ENCODE measurements around the gene EPN2. TPM values are rescaled to one million over a fixed set of nuclear protein-coding genes. Genes with fewer than 3 reads are reported as not detected.

Gene EPN2
- total RNA-seq, 1 experiment from 2014 or later: 73.1 TPM

DNA sequence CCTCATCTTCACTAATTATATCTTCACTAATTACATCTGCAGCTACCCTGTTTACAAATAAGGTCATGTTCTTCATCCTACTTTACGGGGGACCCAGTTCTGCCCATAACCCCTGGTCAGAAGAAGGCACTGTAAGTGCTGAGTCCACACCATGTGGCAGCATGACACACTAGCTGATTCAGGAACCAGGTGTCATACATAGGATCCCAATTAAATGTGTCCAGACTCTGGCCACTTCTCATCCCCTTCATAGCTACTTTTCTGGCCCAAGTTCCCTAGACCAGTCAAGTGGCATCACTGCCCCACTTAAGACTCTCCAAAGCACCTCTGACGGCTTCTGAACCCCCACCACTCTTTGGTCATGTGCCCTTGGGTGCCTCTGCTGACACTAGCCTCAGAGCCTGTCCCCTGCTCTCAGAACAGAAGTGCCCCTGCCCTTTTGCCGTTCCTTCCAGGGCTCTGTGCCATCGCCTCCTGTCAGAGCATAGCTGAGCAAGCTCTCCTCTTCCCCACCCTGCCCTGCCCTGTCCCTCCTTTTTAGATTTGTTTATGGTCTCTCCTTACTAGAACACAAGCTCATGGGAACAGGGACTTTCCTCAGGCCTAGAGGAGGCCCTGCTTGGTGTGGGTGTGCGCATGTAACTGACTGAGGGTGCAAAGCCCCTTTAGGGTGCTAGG, 64.2 kb downstream of the EPN2 start:
- Histone ChIP-seq H3K4me1 (ENCODE audit: control insufficient read depth in 1 of 2, insufficient read depth in 2 of 2, low read length in 2 of 2) (peaks cover 0 to 5% of the 10 kb centered on the region in 2 experiments; a peak in 1 of 4 replicates), H3K9me2 (ENCODE audit: insufficient read depth) (no peaks in the 10 kb centered on the region), H3K27me3 (ENCODE audit: insufficient read depth, low read length) (no peaks in the 10 kb centered on the region), H3K9ac (ENCODE audit: low read length) (no peak overlapping the region), H4K20me1 (ENCODE audit: insufficient read depth) (no peaks in the 10 kb centered on the region), H3K4me3 (replicated peaks in 1 of 2; ENCODE audit: low read depth in 1 of 2, low read length in 2 of 2) (no peak overlapping the region), H3K27ac (ENCODE audit: low read depth, low read length) (no peak overlapping the region), H3K9me3 (ENCODE audit: control insufficient read depth in 1 of 2, insufficient read depth in 1 of 2, low read depth in 1 of 2, low read length in 2 of 2) (no peaks in the 10 kb centered on the region), H3K79me2 (ENCODE audit: insufficient read depth, low read length) (peaks cover 38% of the 10 kb centered on the region; the same call in 1 of the 2 replicates), H3K4me2 (ENCODE audit: low read length) (no peak overlapping the region), H2AFZ (ENCODE audit: low read depth, low read length, poor library complexity, severe bottlenecking) (no peak overlapping the region), H3K36me3 (ENCODE audit: control insufficient read depth in 1 of 2, insufficient read depth in 2 of 2, low read length in 2 of 2) (no peaks in the 10 kb centered on the region; a peak in 2 of 4 replicates)
- intact Hi-C loops (cut with micrococcal nuclease): no loop called here
- TF ChIP-seq EZH2phosphoT487 (IDR thresholded peaks at IDR 0.05; ENCODE audit: borderline replicate concordance): no peak
- TF ChIP-seq, protein P1, sequence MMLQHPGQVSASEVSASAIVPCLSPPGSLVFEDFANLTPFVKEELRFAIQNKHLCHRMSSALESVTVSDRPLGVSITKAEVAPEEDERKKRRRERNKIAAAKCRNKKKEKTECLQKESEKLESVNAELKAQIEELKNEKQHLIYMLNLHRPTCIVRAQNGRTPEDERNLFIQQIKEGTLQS (IDR thresholded peaks at IDR 0.05): no peak
- TF ChIP-seq EZH2 (IDR thresholded peaks at IDR 0.05): no peak
- no peak for TF ChIP-seq SRF (IDR thresholded peaks at IDR 0.05; ENCODE audit: low read depth)
- TF ChIP-seq ZNF274 (IDR thresholded peaks at IDR 0.05; ENCODE audit: low read depth, low read length): no peak
- no peak for TF ChIP-seq FOSL1 (IDR thresholded peaks at IDR 0.05; ENCODE audit: low read depth)
- TF ChIP-seq REST (IDR thresholded peaks at IDR 0.05; ENCODE audit: low read depth): no peak
- TF ChIP-seq CEBPB (IDR thresholded peaks at IDR 0.05; ENCODE audit: low read depth): no peak
- TF ChIP-seq RAD21 (IDR thresholded peaks at IDR 0.05; ENCODE audit: low read depth): no peak
- TF ChIP-seq POLR2AphosphoS5 (IDR thresholded peaks at IDR 0.05; ENCODE audit: low read depth, low read length): no peak
- no peak for TF ChIP-seq TCF7L2 (IDR thresholded peaks at IDR 0.05; ENCODE audit: borderline replicate concordance, extremely low read depth, insufficient read depth, insufficient read length)
- no peak for TF ChIP-seq SP1 (IDR thresholded peaks at IDR 0.05; ENCODE audit: low read depth)
- TF ChIP-seq CBX3 (IDR thresholded peaks at IDR 0.05; ENCODE audit: low read depth): no peak
- TF ChIP-seq, protein P2, sequence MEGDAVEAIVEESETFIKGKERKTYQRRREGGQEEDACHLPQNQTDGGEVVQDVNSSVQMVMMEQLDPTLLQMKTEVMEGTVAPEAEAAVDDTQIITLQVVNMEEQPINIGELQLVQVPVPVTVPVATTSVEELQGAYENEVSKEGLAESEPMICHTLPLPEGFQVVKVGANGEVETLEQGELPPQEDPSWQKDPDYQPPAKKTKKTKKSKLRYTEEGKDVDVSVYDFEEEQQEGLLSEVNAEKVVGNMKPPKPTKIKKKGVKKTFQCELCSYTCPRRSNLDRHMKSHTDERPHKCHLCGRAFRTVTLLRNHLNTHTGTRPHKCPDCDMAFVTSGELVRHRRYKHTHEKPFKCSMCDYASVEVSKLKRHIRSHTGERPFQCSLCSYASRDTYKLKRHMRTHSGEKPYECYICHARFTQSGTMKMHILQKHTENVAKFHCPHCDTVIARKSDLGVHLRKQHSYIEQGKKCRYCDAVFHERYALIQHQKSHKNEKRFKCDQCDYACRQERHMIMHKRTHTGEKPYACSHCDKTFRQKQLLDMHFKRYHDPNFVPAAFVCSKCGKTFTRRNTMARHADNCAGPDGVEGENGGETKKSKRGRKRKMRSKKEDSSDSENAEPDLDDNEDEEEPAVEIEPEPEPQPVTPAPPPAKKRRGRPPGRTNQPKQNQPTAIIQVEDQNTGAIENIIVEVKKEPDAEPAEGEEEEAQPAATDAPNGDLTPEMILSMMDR (IDR thresholded peaks at IDR 0.05 in 2 of 3, conservative IDR thresholded peaks at IDR 0.05 in 1 of 3; ENCODE audit: borderline replicate concordance in 1 of 3, insufficient read depth in 1 of 3, low read depth in 2 of 3, low read length in 2 of 3): no peak
- no peak for TF ChIP-seq JUND (IDR thresholded peaks at IDR 0.05)
- TF ChIP-seq POLR2A (IDR thresholded peaks at IDR 0.05; ENCODE audit: borderline replicate concordance, extremely low read depth, insufficient read depth, insufficient read length): no peak
- no peak for TF ChIP-seq ZFX (IDR thresholded peaks at IDR 0.05)
- no peak for TF ChIP-seq EGR1 (IDR thresholded peaks at IDR 0.05; ENCODE audit: low read depth)
- TF ChIP-seq YY1 (IDR thresholded peaks at IDR 0.05; ENCODE audit: extremely low read depth, insufficient replicate concordance, low read depth, low read length): no peak
- no peak for TF ChIP-seq ELF1 (IDR thresholded peaks at IDR 0.05; ENCODE audit: borderline replicate concordance, low read depth)
- POLR2A ChIA-PET: no interaction called here
- CTCF ChIA-PET: no interaction called here
- no TSS peak for BruUV-seq (replicated peaks)
- no peak for DNase-seq (ENCODE audit: low read depth, low spot score)
- RAD21 ChIA-PET (ENCODE audit: low non-redundant PET in 1 of 2, low total read pairs in 2 of 2, uncharacterized antibody in 2 of 2, unreplicated experiment in 2 of 2): no interaction called here
- no peak for ATAC-seq
